ENCODE measurements around the gene MAML2.

DNA sequence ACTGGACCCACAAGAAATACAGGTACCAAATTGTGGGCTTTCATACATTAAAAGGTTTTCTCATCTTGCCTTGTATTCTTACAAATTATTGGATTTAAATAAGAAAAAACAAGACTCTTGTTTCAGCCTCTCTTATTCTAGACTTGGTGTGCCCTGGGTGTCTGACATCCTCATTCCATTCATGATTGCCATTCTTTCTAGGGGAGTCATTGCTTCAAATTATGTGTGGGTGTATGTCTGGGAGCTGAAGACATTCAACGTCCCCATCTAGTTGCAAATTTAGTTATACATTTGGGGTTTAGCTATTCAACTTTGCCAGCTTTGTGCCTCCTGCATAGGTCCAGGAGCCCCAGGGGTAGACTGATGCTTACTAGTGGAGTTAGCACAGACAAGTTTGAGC is 18.1 kb downstream of the MAML2 start:
- TF ChIP-seq, protein P1, sequence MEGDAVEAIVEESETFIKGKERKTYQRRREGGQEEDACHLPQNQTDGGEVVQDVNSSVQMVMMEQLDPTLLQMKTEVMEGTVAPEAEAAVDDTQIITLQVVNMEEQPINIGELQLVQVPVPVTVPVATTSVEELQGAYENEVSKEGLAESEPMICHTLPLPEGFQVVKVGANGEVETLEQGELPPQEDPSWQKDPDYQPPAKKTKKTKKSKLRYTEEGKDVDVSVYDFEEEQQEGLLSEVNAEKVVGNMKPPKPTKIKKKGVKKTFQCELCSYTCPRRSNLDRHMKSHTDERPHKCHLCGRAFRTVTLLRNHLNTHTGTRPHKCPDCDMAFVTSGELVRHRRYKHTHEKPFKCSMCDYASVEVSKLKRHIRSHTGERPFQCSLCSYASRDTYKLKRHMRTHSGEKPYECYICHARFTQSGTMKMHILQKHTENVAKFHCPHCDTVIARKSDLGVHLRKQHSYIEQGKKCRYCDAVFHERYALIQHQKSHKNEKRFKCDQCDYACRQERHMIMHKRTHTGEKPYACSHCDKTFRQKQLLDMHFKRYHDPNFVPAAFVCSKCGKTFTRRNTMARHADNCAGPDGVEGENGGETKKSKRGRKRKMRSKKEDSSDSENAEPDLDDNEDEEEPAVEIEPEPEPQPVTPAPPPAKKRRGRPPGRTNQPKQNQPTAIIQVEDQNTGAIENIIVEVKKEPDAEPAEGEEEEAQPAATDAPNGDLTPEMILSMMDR (IDR thresholded peaks at IDR 0.05) = no peak
- no peak for TF ChIP-seq POLR2AphosphoS5 (IDR thresholded peaks at IDR 0.05; ENCODE audit: low read depth, low read length)

Data from Panc1 (cell line).